Effector memory CD8-positive, alpha-beta T cell (primary cell): ENCODE measurements around the gene CYP2W1.
"Not testable (repeated sequence)": the region's sequence is repeated elsewhere in the genome, so short reads cannot be mapped to it uniquely, and the experiment has no call there.

Experiments
- ATAC-seq: fragments of 150-1000 bp; cut with Tn5 transposase; replicated peaks from 2 replicates; pipeline ENCODE4 v1.10.0; 2021; ENCODE audit warnings: mild to moderate bottlenecking, moderate library complexity
- DNase-seq, 3 experiments: peaks; one replicate each; pipeline ENCODE4 v3.0.0; 2021
- H3K27ac Mint-ChIP-seq, 2 donors: one replicate each; pipeline ENCODE4 v1.8.0; 2022; ENCODE audit warnings: mild to moderate bottlenecking in 2 of 2, mixed read lengths in 2 of 2, moderate library complexity in 2 of 2
- H3K27me3 Mint-ChIP-seq, 2 donors: one replicate each; pipeline ENCODE4 v1.8.0; 2022; ENCODE audit warnings: mixed read lengths in 2 of 2
- H3K36me3 Mint-ChIP-seq: one replicate; pipeline ENCODE4 v1.8.0; 2022; ENCODE audit warnings: mild to moderate bottlenecking, moderate library complexity, mixed read lengths; ENCODE audit not compliant: insufficient read depth
- H3K4me1 Mint-ChIP-seq, 2 donors: one replicate each; pipeline ENCODE4 v1.8.0; 2022; ENCODE audit warnings: low read depth in 2 of 2, mixed read lengths in 2 of 2
- H3K4me3 Mint-ChIP-seq, 2 donors: one replicate each; pipeline ENCODE4 v1.8.0; 2022; ENCODE audit warnings: mild to moderate bottlenecking in 2 of 2, mixed read lengths in 2 of 2, moderate library complexity in 2 of 2
- H3K9me3 Mint-ChIP-seq, 2 donors: one replicate each; pipeline ENCODE4 v1.8.0; 2022; ENCODE audit warnings: mixed read lengths in 2 of 2

CYP2W1 gene

DNA sequence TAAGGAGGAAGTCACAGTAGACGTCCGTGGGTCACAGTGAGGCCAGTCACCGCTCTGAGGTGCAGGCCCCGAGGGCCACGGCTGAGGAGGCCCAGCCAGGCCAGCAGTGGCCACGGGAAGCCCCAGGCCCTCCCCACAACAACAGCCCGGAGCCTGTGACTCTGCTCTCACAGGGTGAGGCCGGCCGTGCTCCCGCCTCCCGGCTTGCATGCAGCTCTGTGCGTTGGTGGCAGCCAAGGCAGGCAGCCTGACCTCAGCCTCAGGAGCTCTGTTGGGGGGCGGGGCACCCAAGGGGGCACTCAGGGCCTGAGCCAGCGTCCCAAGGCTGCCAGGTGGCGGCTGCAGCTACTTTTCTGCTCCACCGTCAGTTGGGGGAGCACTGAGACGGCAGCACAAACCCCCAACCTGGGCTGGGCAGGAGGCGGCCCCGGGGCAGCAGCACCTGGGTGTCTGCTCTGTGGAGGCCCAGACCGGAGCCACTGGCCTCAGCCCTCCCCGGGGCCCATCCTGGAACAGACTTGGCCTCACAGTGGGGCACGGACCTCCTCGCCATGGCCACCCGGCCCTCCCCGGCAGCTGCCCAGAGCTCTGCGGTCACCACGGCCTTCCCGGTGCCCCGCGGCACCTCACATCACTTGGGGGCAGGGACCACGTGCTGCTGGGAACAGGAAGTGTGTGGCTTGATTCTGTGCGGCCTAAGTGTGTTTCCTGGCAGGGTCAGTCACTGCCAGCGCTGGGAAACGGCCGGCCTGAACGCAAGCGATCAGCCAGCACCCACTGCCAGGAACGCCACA lies 13.3 kb downstream of the CYP2W1 start:
- no peaks in the 10 kb centered on the region for H3K9me3 Mint-ChIP-seq
- ATAC-seq, result no peak
- DNase-seq, result no peak
- H3K27me3 Mint-ChIP-seq, result no peaks in the 10 kb centered on the region
- H3K36me3 Mint-ChIP-seq, result peaks cover 16% of the 10 kb centered on the region
- no peak overlapping the region for H3K4me3 Mint-ChIP-seq
- H3K27ac Mint-ChIP-seq, result no peak overlapping the region
- peaks cover 5 to 12% of the 10 kb centered on the region in 2 donors for H3K4me1 Mint-ChIP-seq

DNA sequence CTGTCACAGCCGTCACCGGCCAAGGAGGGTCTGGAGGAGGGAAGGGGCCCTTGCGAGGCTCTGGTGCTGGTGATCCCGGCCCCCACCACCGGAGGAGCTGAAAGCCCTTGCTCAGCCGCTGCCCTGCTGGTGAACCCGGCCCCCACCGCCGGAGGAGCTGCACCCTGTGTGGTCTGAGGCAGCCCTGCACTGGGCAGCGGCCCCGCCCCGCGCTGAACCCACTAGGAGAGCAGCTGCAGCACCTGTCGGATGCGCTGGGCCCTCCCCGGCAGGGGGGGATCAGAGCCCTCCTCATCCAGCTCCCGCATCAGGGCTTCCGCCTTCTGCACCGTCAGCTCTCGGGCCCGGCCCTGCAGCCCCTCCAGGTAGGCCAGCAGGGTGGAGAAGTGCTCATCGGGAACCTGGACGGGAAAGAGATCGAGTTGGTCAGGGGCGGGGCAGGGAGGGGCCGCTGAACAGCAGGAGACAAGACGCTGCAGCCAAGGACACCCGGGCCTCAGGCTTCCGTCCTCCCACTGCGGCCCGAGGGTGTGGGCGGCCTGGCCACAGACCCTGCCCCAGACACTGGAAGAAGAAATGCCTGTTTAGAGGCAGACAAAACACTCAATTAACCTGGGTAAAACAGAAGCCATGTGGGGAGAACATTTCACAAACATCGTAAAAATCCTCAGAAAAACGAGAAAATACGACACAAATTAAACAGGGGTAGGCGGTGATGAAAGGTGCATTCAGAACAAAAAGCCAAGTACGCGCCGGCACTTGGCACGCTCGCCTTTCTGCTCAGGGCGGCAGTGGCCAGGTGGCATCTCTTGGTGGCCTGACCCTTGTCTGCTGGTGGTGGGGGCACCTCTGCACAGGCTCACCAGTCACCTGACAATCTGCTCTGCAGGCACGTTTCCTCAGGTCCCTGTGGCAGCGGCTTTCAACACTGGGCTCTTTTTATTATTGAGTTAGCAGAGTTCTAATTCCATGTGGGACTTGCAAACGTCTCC lies 14.7 kb downstream of the CYP2W1 start:
- H3K27ac Mint-ChIP-seq, result no peak overlapping the region
- H3K9me3 Mint-ChIP-seq, result no peaks in the 10 kb centered on the region
- H3K36me3 Mint-ChIP-seq, result peaks cover 18% of the 10 kb centered on the region
- H3K4me3 Mint-ChIP-seq, result no peak overlapping the region
- H3K27me3 Mint-ChIP-seq, result no peaks in the 10 kb centered on the region
- ATAC-seq (no peak), DNase-seq (no peak)
- H3K4me1 Mint-ChIP-seq, result peaks cover 5 to 13% of the 10 kb centered on the region in 2 donors

DNA sequence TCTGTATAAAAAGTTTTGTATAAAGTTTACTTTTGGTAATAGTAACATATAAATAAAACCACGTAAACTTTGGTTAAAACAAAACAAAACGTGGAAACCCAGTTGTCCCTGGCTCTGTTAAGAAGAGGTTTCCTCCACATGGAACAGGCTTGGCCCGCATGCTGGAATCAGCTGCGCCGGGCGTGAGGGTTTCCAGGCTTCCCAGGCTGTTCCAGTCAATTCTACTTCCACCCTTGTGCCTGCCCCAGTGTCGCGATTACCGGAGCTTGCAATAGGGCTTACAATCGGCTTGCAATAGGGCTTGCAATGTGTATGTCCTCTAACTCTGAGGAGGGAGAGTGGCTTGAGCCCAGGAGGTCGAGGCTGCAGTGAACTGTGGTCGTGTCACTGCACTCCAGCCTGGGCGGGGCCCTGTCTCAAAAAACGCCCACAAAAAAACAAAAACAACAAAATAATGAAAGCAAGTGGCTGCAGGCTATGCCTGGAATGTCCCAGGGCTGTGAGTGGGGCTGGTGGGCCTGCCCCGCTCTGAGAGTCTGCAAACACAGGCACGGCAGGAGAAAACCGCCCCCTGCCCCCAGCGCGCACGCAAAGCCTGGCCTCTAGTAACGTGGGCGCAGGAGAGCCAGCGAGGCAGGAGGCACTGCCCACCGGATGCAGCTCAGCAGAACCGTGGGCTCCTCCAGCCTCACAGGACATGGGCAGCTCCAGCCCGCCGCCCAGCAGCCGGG lies 16.3 kb downstream of the CYP2W1 start:
- Mint-ChIP-seq H3K36me3 (peaks cover 18% of the 10 kb centered on the region), H3K27ac (no peak overlapping the region), H3K27me3 (no peaks in the 10 kb centered on the region), H3K4me1 (peaks cover 0 to 8% of the 10 kb centered on the region in 2 donors), H3K9me3 (no peaks in the 10 kb centered on the region), H3K4me3 (no peak overlapping the region)
- DNase-seq, result no peak
- ATAC-seq, result no peak

DNA sequence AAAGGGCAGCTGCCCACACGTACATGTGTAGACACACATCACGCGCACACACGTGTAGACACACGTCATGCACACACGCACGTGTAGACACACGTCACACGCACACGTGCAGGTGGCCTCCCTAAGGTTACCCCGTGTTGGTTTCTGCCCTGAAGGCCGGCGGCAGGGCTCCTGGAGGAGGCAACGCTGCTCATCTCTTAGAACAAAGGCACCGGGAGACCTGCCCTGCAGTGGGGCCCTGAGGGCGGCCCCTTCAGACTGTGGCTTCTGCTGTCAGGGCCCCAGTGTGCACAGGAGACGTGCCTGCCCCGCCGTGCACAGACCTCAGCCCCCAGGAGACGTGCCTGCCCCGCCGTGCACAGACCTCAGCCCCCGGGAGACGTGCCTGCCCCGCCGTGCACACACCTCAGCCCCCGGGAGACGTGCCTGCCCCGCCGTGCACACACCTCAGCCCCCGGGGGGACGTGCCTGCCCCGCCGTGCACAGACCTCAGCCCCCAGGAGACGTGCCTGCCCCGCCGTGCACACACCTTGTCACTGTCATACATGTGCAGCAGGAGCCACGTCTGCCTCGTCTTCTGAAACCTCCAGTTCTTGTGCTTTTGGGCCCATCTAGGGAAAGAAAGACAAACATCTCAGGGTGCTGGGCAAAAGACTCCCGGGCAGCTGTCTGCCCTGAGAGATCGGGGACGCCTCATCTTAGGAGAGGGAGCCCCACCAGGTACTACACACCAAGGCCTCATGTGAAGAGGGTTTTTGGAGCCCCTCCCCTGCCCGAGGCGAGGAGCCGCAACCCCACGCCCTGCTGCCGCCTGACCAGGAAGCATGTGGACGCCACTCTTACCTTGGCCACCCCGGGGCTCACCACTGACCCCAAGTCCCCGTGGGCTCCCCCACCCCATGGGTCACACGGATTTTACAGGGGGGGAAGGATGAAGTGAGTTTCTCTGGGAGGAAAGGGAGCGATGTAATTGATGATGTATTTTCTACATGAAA lies 17.3 kb downstream of the CYP2W1 start:
- Mint-ChIP-seq H3K36me3 (peaks cover 18% of the 10 kb centered on the region), H3K27me3 (no peaks in the 10 kb centered on the region), H3K4me1 (peaks cover 0 to 8% of the 10 kb centered on the region in 2 donors), H3K9me3 (no peaks in the 10 kb centered on the region), H3K27ac (peak overlapping the region in 1 of 2 donors; percentile 90), H3K4me3 (no peak overlapping the region)
- DNase-seq, result no peak
- ATAC-seq, result no peak

DNA sequence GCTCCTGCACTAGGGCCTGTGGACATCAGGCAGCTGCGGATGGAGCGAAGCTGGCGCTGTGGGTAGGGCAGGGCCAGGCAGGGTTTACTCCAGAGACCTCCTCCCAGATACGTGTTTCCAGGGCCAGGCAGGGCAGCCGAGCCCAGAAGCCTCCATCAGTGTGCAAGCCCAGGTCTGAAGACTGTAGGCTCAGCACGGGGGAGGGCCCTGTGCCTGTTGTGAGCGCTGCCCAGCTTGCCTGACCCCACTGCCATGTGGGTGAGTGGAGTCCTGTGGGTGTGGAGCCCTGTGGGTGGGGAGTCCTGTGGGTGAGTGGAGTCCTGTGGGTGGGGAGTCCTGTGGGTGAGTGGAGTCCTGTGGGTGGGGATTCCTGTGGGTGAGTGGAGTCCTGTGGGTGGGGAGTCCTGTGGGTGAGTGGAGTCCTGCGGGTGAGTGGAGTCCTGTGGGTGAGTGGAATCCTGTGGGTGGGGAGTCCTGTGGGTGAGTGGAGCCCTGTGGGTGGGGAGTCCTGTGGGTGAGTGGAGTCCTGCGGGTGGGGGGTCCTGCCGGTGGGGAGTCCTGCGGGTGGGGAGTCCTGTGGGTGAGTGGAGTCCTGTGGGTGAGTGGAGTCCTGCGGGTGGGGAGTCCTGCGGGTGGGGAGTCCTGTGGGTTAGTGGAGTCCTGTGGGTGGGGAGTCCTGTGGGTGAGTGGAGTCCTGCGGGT lies 18.2 kb downstream of the CYP2W1 start:
- H3K27me3 Mint-ChIP-seq, H3K4me3 Mint-ChIP-seq, H3K9me3 Mint-ChIP-seq, DNase-seq: not testable (repeated sequence)
- Mint-ChIP-seq H3K27ac (peak overlapping the region in 1 of 2 donors; percentile 90), H3K36me3 (peaks cover 21% of the 10 kb centered on the region), H3K4me1 (peaks cover 0 to 12% of the 10 kb centered on the region in 2 donors)
- ATAC-seq, result peak; percentile 58

DNA sequence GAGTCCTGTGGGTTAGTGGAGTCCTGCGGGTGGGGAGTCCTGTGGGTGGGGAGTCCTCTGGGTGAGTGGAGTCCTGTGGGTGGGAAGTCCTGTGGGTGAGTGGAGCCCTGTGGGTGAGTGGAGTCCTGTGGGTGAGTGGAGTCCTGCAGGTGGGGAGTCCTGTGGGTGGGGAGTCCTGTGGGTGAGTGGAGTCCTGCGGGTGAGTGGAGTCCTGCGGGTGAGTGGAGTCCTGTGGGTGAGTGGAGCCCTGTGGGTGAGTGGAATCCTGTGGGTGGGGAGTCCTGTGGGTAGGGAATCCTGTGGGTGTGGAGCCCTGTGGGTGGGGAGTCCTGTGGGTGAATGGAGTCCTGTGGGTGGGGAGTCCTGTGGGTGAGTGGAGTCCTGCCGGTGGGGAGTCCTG lies 19.0 kb downstream of the CYP2W1 start:
- ATAC-seq, H3K27ac Mint-ChIP-seq, H3K9me3 Mint-ChIP-seq, DNase-seq, H3K27me3 Mint-ChIP-seq: not testable (repeated sequence)
- Mint-ChIP-seq H3K4me3 (peak overlapping the region in 1 of 2 donors; percentile 23), H3K36me3 (peaks cover 16% of the 10 kb centered on the region), H3K4me1 (peaks cover 0 to 12% of the 10 kb centered on the region in 2 donors)

DNA sequence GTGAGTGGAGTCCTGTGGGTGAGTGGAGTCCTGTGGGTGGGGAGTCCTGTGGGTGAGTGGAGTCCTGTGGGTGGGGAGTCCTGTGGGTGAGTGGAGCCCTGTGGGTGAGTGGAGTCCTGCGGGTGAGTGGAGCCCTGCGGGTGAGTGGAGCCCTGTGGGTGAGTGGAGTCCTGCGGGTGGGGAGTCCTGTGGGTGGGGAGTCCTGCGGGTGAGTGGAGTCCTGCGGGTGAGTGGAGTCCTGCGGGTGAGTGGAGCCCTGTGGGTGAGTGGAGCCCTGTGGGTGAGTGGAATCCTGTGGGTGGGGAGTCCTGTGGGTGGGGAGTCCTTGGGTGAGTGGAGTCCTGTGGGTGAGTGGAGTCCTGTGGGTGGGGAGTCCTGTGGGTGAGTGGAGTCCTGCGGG lies 19.5 kb downstream of the CYP2W1 start:
- not testable (repeated sequence) for ATAC-seq, H3K27ac Mint-ChIP-seq, H3K27me3 Mint-ChIP-seq, DNase-seq, H3K9me3 Mint-ChIP-seq
- peak overlapping the region in 1 of 2 donors; percentile 23 for H3K4me3 Mint-ChIP-seq
- H3K36me3 Mint-ChIP-seq, result peaks cover 16% of the 10 kb centered on the region
- H3K4me1 Mint-ChIP-seq, result peaks cover 0 to 12% of the 10 kb centered on the region in 2 donors

DNA sequence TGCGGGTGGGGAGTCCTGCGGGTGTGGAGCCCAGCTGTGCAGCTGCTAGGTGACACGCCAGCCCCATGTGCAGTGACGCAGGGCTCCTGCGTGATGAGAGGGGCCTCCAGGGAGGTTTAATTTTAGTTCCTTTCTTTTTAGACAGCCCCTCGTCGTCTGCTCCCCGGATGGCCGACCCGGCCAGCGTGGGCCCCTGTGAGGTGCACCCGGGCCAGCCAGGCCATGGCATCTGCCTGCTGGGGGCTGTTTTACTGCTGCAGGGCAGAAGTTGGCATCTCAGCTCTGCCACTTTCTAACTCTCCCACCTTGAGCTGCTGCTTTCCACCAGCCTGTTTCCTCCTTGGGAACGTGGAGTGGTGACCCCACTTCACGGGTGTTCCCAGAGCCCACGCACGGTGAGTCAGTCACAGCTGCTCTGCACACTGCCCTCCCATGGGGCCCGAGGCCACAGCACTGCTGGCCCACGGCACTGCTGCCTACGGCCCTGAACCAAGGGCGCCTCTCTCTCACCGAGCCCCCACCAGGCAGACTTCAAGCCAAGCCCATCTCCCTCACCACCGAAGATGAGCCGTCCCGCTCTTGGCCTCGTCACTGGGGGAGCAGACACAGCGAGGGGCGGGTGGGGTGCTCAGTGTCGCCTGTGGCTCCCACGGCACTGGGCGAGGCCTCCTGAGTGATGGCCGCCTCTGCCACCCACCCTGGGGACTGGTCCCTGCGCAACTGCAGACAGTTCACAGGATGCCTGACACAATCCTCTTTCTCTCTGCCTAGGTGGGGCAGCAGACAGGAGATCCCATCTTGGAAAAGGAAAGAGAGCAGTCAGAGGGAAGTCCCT lies 21.3 kb downstream of the CYP2W1 start:
- Mint-ChIP-seq H3K27me3 (no peaks in the 10 kb centered on the region), H3K4me3 (no peak overlapping the region), H3K9me3 (no peaks in the 10 kb centered on the region), H3K27ac (peak overlapping the region; percentile 26 to 41), H3K4me1 (peaks cover 4 to 17% of the 10 kb centered on the region in 2 donors), H3K36me3 (peaks cover 13% of the 10 kb centered on the region)
- DNase-seq (no peak), ATAC-seq (peak; percentile 40)

DNA sequence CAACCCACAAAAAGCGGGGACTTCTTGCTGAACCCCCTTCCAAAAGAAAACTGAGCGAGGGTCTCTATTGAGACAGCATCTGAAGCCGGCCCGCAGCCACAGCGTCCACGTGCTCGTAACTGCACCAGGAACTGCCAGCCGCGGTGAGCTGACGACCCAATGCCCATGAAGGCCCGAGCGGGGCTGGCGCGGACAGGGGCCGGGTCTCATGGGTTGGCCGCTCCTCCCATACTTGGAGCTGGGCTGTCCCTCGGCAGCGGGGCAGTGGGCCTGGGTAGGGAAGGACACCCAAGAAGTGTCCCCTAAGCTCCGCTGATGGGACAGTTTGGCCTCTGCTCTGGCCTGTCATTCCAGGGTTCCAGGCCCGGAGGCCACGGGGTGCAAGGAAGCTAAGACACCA lies 22.3 kb downstream of the CYP2W1 start:
- no peak for ATAC-seq
- H3K4me3 Mint-ChIP-seq, result no peak overlapping the region
- peaks cover 11 to 17% of the 10 kb centered on the region in 2 donors for H3K4me1 Mint-ChIP-seq
- H3K36me3 Mint-ChIP-seq, result peaks cover 17% of the 10 kb centered on the region
- no peak overlapping the region for H3K27ac Mint-ChIP-seq
- H3K9me3 Mint-ChIP-seq, result no peaks in the 10 kb centered on the region
- H3K27me3 Mint-ChIP-seq, result no peaks in the 10 kb centered on the region
- no peak for DNase-seq

DNA sequence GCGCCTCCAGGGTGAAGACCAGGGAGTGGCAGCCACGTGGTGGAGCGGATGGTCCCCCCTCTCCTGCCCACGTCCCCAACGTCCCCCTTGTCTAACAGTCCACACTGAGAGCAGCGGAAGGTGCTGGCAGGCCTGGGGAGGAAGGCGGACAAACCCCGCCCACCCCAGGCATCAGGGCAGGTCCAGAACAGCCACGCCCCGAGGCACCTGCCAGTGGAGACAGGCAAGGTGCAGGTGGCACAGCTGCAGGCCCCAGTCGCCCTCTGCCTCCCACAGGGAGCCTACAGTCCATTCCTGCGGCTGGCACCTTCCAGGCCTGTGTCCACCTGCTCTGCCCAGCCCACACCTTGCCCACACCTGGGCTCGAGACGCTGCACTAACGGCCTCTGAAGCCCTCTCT lies 24.9 kb downstream of the CYP2W1 start:
- Mint-ChIP-seq H3K9me3 (peaks cover 6 to 10% of the 10 kb centered on the region in 2 donors), H3K27ac (no peak overlapping the region), H3K4me3 (no peak overlapping the region), H3K4me1 (peaks cover 19 to 21% of the 10 kb centered on the region in 2 donors), H3K27me3 (no peaks in the 10 kb centered on the region), H3K36me3 (peaks cover 19% of the 10 kb centered on the region)
- DNase-seq (no peak), ATAC-seq (no peak)

DNA sequence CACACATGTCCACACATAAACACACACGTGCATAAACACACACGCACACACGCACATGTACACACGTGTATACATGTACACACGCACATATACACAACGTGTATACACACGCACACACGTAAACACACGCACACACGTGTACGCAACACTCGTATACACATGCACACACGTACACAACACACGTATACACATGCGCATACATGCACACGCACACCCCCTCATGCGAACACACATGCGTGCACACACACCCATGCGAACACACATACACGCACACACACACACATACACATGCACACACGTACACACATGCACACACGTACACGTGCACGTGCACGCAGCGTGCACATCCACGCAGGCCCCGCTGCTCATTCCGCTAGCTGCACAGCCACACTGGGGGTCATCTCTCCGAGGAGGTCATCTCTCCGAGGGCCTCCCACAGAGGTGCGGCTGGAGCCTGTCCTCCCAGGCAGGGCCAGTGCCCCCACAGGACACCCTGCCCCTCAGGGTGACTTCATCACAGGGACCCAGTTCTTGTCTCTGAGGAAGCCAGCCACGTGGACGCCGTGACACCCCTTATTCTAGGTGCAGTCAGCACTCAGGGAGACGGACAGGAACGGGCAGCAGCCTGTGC lies 25.9 kb downstream of the CYP2W1 start:
- Mint-ChIP-seq H3K36me3 (peaks cover 19% of the 10 kb centered on the region), H3K27me3 (no peaks in the 10 kb centered on the region), H3K4me3 (no peak overlapping the region), H3K9me3 (peaks cover 6 to 10% of the 10 kb centered on the region in 2 donors), H3K4me1 (peaks cover 19 to 22% of the 10 kb centered on the region in 2 donors), H3K27ac (no peak overlapping the region)
- ATAC-seq (no peak), DNase-seq (no peak)
